Endothelial cell of umbilical vein (primary cell): ENCODE data around the gene VEZT. TPM values are rescaled to one million over a fixed set of nuclear protein-coding genes. Genes with fewer than 3 reads are reported as not detected.

Experiments used
- BruUV-seq: library from RNA; stranded (reverse); fragments of 400-500 nt; replicated peaks from 2 replicates; lab custom pipeline; 2021; lab: Mats Ljungman, UMichigan
- CTCF ChIA-PET: fragments of 300-600, 350-600 bp; sonication (Branson Sonifier 250); formaldehyde crosslinking; loops from one replicate; lab custom pipeline; 2021; ENCODE audit warnings: antibody characterized with exemption, inconsistent platforms; lab: Charles Lee
- POLR2A ChIA-PET: fragments of 300-600, 350-600 bp; sonication (Branson Sonifier 250); formaldehyde crosslinking; loops from one replicate; lab custom pipeline; 2021; ENCODE audit warnings: antibody characterized with exemption, inconsistent platforms; lab: Charles Lee
- DNase-seq: peaks from one replicate; pipeline ENCODE4 v3.0.0-alpha.2; 2011; ENCODE audit warnings: low read depth, low spot score
- FAIRE-seq: peaks from 2 replicates; lab custom pipeline; 2011; peaks lifted over from hg19 to GRCh38; lab: Jason Lieb, UNC
- H2AFZ ChIP-seq: 2 replicates; pipeline ENCODE4 v1.6.0; 2012; ENCODE audit warnings: low read depth, low read length, control low read depth, inconsistent platforms
- H3K27ac ChIP-seq: 2 replicates; pipeline ENCODE4 v1.5.1; 2011; ENCODE audit warnings: low read depth, mild to moderate bottlenecking, control low read depth, low read length, moderate library complexity; ENCODE audit not compliant: insufficient read depth
- H3K27me3 ChIP-seq, 2 experiments: 2 replicates each; pipeline versions ENCODE4 v1.6.0 to v1.6.1; 2011; ENCODE audit warnings: low read length in 2 of 2, mixed read lengths in 1 of 2; ENCODE audit not compliant: control insufficient read depth in 2 of 2, insufficient read depth in 2 of 2
- H3K36me3 ChIP-seq, 2 experiments: 2 replicates in 1 of 2; 3 replicates in 1 of 2; pipeline ENCODE4 v1.5.1; 2011; ENCODE audit warnings: low read length in 2 of 2, mild to moderate bottlenecking in 1 of 2, moderate library complexity in 1 of 2; ENCODE audit not compliant: control insufficient read depth in 2 of 2, insufficient read depth in 2 of 2; ENCODE audit errors: extremely low read depth in 1 of 2
- H3K4me1 ChIP-seq: 3 replicates; pipeline ENCODE4 v1.5.1; 2011; ENCODE audit warnings: mild to moderate bottlenecking, low read length; ENCODE audit not compliant: control insufficient read depth, insufficient read depth; ENCODE audit errors: extremely low read depth
- H3K4me2 ChIP-seq: 2 replicates; pipeline ENCODE4 v1.6.1; 2011; ENCODE audit warnings: low read length, control low read depth, mixed read lengths; ENCODE audit not compliant: insufficient read depth
- H3K4me3 ChIP-seq, 3 experiments: fragments of 200-600 bp in 1 of 3; sonication (generic), shearing (Covaris generic) in 1 of 3; replicated peaks in 1 of 3; 2 replicates each; pipeline ENCODE4 v1.5.1; 2011 to 2016; ENCODE audit warnings: control low read depth in 3 of 3, low read length in 3 of 3, mild to moderate bottlenecking in 2 of 3, inconsistent platforms in 1 of 3, low read depth in 1 of 3, moderate library complexity in 1 of 3; ENCODE audit not compliant: insufficient read depth in 1 of 3
- H3K79me2 ChIP-seq: 2 replicates; pipeline ENCODE4 v1.6.0; 2012; ENCODE audit warnings: low read length, inconsistent platforms; ENCODE audit not compliant: control insufficient read depth, insufficient read depth
- H3K9ac ChIP-seq: replicated peaks from 2 replicates; pipeline ENCODE3; 2011; ENCODE audit warnings: low read length, control low read depth; ENCODE audit not compliant: insufficient read depth; ENCODE audit errors: extremely low read depth
- H3K9me1 ChIP-seq: replicated peaks from 3 replicates; pipeline ENCODE4 v1.6.0; 2011; ENCODE audit warnings: mild to moderate bottlenecking, low read length; ENCODE audit not compliant: control insufficient read depth, insufficient read depth; ENCODE audit errors: extremely low read depth
- H3K9me3 ChIP-seq: replicated peaks from 2 replicates; pipeline ENCODE4 v1.5.1; 2012; ENCODE audit warnings: low read length, inconsistent platforms; ENCODE audit not compliant: control insufficient read depth, insufficient read depth
- H4K20me1 ChIP-seq: replicated peaks from 2 replicates; pipeline ENCODE3; 2011; ENCODE audit warnings: mild to moderate bottlenecking, low read length; ENCODE audit not compliant: control insufficient read depth, insufficient read depth; ENCODE audit errors: extremely low read depth
- GATA2 ChIP-seq: IDR thresholded peaks from 2 replicates; pipeline ENCODE4 v1.7.0; 2011; ENCODE audit warnings: low read depth, mild to moderate bottlenecking, moderate library complexity, mixed read lengths, low read length; ENCODE audit not compliant: insufficient read length, insufficient read depth
- JUN ChIP-seq: IDR thresholded peaks from 2 replicates; pipeline ENCODE4 v1.6.1; 2011; ENCODE audit warnings: borderline replicate concordance, low read depth; ENCODE audit not compliant: insufficient read length, insufficient read depth
- dilution Hi-C: fragments of 300-500 bp; cut with MboI; formaldehyde crosslinking; loops from one replicate; pipeline ENCODE4 v1.15.0; 2019; ENCODE audit warnings: low sequenced_read_pairs; ENCODE audit not compliant: extremely low pct_ligation_motif_present
- intact Hi-C: fragments of 100-400 bp; cut with micrococcal nuclease; formaldehyde crosslinking; loops from one replicate; pipeline ENCODE4 v1.10.0; 2022
- polyA plus RNA-seq, 4 experiments: library from polyadenylated mRNA; depleted of rRNA in 3 of 4; stranded (reverse) in 3 of 4; unstranded in 1 of 4; fragments of >200 nt; gene quantifications; 2 replicates each; pipeline versions ENCODE4 v1.2.1 to v1.2.3, GENCODE V29; 2011 to 2012; ENCODE audit warnings: missing spikeins in 1 of 4
- total RNA-seq: library from RNA; stranded (reverse); gene quantifications from 2 replicates; pipeline ENCODE4 v1.2.3, GENCODE V29; 2021
- TF ChIP-seq, protein P1 (sequence below): IDR thresholded peaks from 2 replicates; pipeline ENCODE4 v1.6.1; 2011; ENCODE audit not compliant: insufficient read depth, insufficient read length
- TF ChIP-seq, protein P2 (sequence below), 2 donors: IDR thresholded peaks; 1 replicate in 1 of 2; 2 replicates in 1 of 2; pipeline ENCODE4 v1.5.1; 2011; ENCODE audit warnings: low read length in 2 of 2, mild to moderate bottlenecking in 2 of 2, moderate library complexity in 2 of 2, control low read depth in 1 of 2, inconsistent platforms in 1 of 2, low read depth in 1 of 2; ENCODE audit not compliant: insufficient read depth in 1 of 2; ENCODE audit errors: extremely low read depth in 1 of 2

VEZT gene
- total and polyA plus RNA-seq, 2 donors (not counting 3 experiments of a cell fraction or from before 2014, with no cell fraction given) = 57.8 to 91.3 TPM

DNA sequence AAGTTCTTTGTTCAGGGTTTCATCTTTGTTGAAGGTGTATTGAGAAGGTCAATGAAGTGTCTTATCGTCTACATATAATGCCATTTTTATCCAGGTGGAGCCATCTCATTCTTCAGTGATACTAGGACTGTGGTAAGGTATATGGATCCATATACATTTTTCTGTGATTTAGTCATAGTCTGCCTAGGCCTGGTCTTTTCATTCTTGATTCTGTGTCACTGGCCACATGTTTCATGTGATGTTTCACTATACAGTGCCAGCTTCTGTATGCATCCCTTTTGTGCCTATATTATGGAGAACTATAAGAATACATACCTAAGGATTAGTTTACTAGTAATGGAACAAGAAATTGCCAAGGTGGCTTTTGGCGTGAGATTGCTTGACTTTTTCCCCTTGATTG, 40.5 kb downstream of the VEZT start:
- Histone ChIP-seq H3K27ac (no peak overlapping the region), H3K9me1 (peaks cover 2% of the 10 kb centered on the region), H2AFZ (no peak overlapping the region), H3K4me1 (peaks cover 33% of the 10 kb centered on the region), H3K9me3 (no peaks in the 10 kb centered on the region), H3K27me3 (no peaks in the 10 kb centered on the region), H4K20me1 (no peaks in the 10 kb centered on the region), H3K4me2 (no peak overlapping the region), H3K36me3 (peaks cover 6 to 8% of the 10 kb centered on the region in 2 experiments), H3K9ac (no peak overlapping the region), H3K79me2 (peaks cover 11% of the 10 kb centered on the region), H3K4me3 (no peak overlapping the region)
- no TSS peak for BruUV-seq
- intact Hi-C loops = no loop called here
- FAIRE-seq = no peak
- CTCF ChIA-PET = interaction anchor here (1.4 to 2.4 kb wide), 3 partner anchors 11 to 41 kb away, joined by 3 to 9 read pairs (median 8); partner anchors contain the start of genes FGD6 and VEZT
- DNase-seq = no peak
- TF ChIP-seq, protein P1, sequence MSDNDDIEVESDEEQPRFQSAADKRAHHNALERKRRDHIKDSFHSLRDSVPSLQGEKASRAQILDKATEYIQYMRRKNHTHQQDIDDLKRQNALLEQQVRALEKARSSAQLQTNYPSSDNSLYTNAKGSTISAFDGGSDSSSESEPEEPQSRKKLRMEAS = no peak
- TF ChIP-seq, protein P2, sequence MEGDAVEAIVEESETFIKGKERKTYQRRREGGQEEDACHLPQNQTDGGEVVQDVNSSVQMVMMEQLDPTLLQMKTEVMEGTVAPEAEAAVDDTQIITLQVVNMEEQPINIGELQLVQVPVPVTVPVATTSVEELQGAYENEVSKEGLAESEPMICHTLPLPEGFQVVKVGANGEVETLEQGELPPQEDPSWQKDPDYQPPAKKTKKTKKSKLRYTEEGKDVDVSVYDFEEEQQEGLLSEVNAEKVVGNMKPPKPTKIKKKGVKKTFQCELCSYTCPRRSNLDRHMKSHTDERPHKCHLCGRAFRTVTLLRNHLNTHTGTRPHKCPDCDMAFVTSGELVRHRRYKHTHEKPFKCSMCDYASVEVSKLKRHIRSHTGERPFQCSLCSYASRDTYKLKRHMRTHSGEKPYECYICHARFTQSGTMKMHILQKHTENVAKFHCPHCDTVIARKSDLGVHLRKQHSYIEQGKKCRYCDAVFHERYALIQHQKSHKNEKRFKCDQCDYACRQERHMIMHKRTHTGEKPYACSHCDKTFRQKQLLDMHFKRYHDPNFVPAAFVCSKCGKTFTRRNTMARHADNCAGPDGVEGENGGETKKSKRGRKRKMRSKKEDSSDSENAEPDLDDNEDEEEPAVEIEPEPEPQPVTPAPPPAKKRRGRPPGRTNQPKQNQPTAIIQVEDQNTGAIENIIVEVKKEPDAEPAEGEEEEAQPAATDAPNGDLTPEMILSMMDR (IDR thresholded peaks at IDR 0.05; ENCODE audit: extremely low read depth in 1 of 2, insufficient read depth in 1 of 2, low read depth in 1 of 2, low read length in 2 of 2) = no peak
- TF ChIP-seq JUN = no peak
- dilution Hi-C loops = no loop called here
- POLR2A ChIA-PET = no interaction called here

DNA sequence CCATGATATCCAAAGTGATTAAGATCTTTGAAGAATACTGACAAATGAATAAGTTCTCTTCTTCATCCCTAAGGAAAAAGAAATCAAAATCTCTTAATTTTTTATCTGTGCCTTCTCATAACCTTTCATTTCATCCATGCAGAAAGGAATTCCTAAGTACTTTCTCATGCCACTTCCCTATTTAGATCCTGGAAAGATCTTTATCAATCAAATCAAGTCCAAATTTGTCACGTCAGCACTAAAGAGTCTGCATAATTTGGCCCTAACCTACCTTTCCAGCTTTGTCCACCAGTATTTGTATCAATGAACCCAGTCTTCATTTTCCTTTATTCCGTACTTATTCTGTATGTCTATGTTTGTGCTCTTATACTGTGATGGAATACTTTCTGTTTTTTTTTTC, 41.2 kb downstream of the VEZT start:
- no peak overlapping the region for H2AFZ ChIP-seq
- ChIA-PET CTCF (interaction anchor here (0.7 to 2.4 kb wide), 8 partner anchors 10 to 186 kb away, joined by 3 to 9 read pairs (median 4); partner anchors contain the start of genes FGD6, NR2C1 and VEZT), POLR2A (interaction anchor here (1.2 kb wide), 1 partner anchor 41 kb away, joined by 3 read pairs; the partner anchor contains the start of genes FGD6 and VEZT)
- no peak overlapping the region for H3K27ac ChIP-seq
- intact Hi-C loops = no loop called here
- BruUV-seq = no TSS peak
- dilution Hi-C loops = no loop called here
- H3K9me1 ChIP-seq = no peaks in the 10 kb centered on the region
- H3K4me3 ChIP-seq = no peak overlapping the region
- peak; percentile 43 for DNase-seq
- peaks cover 6 to 9% of the 10 kb centered on the region in 2 experiments for H3K36me3 ChIP-seq
- peak overlapping the region; percentile 30 for H3K4me2 ChIP-seq
- no peaks in the 10 kb centered on the region for H4K20me1 ChIP-seq
- no peaks in the 10 kb centered on the region for H3K27me3 ChIP-seq
- no peaks in the 10 kb centered on the region for H3K9me3 ChIP-seq
- no peak for FAIRE-seq
- TF ChIP-seq, protein P2 (IDR thresholded peaks at IDR 0.05; ENCODE audit: extremely low read depth in 1 of 2, insufficient read depth in 1 of 2, low read depth in 1 of 2, low read length in 2 of 2) = no peak
- TF ChIP-seq GATA2 = peak; percentile 75
- no peak overlapping the region for H3K9ac ChIP-seq
- peaks cover 13% of the 10 kb centered on the region for H3K79me2 ChIP-seq
- peaks cover 39% of the 10 kb centered on the region for H3K4me1 ChIP-seq
